Activated CD8-positive, alpha-beta memory T cell treated with anti-CD3 and anti-CD28 coated beads, Interleukin-2, amount 50 U/mL, for 48 hours (primary cell): ENCODE measurements around the gene TEAD2.
"Not testable (repeated sequence)": the region's sequence is repeated elsewhere in the genome, so short reads cannot be mapped to it uniquely, and the experiment has no call there.

Source experiments
- DNase-seq: peaks from one replicate; pipeline ENCODE4 v3.0.0-alpha.2; 2020

The TEAD2 gene

DNA sequence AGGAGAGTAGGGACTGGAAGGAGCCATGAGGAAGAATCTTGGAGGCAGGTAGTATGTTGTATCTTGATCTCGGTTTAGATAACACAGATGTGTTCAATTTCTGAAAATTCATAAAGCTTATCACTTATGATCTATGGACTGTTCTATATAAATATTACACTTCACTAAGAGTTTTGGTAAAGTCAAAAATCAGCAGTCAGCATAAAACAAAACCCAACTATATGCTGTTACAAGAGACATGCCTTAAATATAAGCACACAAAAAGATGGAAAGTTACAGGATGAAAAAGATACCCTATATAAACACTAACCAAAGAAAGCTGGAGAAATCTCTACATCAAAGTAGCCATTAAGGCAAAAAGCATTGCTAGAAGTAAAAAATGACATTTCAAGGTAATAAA lies 21.4 kb upstream of the TEAD2 start:
- no peak for DNase-seq

DNA sequence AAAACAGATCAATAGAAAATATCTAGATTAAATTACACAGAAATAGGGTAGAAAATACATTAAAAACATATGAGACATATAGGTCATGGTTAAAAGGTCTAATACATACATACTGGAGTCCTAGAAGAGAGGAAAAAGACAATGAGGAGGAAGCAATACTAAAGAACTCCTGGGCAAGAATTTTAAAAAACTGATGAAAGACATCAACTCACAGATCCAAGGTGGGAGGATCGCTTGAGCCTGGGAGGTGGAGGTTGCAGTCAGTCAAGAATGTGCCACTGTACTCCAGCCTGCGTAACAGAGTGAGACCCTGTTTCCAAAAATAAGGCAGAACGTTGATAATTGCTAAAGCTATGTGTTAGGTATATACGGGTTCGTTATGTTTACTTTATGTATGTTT lies 20.4 kb upstream of the TEAD2 start:
- DNase-seq: no peak

DNA sequence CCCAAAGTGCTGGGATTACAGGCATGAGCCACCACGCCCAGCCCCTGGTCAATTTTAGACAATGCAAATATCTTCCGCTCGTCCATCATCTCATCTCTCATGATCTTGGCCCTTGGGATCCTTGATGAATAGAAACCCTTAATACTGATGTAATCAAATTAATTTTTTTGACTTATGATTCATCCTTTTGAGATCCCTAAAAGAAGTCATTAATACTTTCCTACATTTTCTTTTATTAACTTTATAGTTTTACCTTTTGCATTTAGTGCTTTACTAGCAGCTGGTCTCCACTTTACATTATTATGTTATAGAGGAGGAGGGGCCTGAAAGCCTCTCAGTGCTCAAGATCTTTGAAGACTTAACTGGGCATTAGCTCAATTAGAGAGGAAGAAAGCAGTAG lies 18.2 kb upstream of the TEAD2 start:
- no peak for DNase-seq

DNA sequence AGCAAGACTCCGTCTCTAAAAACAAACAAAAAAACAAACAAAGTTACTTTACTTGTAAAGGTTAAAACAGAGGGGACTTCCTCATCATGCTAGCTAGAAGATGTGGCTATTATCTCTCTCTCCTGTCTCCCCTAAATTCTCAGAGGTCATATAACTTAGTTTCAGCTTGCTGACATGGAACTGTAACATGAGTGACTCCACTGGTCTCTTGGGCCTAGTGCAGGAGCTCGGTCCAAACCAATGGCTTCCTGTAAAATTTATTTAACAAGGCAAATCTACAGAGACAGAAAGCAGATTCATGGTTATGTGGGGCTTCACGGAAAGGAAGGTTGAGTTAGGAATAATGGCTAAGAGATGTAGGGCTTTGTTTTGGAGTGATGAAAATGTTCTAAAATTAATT lies 16.3 kb upstream of the TEAD2 start:
- DNase-seq: no peak

DNA sequence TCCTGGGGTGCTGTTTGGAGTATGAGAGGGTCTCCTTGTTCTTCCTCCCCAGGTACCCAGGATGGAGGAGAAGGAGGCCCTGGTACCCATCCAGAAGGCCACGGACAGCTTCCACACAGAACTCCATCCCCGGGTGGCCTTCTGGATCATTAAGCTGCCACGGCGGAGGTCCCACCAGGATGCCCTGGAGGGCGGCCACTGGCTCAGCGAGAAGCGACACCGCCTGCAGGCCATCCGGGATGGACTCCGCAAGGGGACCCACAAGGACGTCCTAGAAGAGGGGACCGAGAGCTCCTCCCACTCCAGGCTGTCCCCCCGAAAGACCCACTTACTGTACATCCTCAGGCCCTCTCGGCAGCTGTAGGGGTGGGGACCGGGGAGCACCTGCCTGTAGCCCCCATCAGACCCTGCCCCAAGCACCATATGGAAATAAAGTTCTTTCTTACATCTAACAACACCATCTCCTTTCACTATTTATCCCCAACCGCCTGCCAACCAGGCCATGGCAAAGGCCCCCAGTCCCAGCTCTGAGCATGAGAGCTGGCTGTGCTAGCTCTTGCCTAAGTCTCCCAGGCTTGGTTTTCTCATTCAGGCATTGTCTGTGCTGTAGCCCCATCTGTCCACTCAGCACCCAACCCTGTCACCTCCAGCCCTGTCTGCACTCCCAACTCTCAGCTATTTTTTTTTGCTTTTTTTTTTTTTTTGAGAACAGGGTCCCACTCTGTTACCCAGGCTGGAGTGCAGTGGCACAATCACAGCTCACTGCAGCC lies 12.6 kb upstream of the TEAD2 start:
- DNase-seq: no peak

DNA sequence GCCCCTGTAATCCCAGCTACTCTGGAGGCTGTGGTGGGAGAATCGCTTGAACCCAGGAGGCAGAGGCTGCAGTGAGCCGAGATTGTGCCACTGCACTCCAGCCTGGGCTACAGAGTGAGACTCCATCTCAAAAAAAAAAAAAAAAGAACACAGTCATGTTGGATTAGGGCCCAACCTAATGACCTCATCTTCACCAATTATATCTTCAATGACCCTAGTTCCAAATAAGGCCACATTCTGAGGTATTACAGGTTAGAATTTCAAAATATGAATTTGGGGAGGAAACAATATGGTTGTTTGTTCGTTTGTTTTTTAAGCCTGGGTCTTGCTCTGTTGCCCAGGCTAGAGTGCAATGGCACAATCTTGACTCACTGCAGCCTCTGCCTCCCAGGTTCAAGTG lies 11.0 kb upstream of the TEAD2 start:
- not testable (repeated sequence) for DNase-seq

DNA sequence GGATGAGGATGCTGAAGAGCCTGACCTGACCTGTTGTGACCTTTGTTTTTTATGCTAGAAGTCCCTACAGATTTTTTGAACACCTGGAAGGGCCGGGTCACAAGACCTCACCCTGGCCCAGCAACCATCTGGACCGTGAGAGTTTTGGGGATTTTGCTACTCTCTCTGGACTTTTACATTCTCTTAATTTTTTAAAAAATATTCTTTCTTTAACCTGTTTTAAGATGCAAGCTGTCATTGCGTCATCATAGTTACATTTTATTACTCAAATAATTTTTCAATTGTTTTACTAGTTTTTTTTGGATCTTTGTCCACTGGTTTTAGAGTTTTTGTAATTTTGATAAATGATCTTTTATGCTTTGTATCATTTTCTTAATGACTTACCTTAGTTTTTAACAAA lies 9.0 kb upstream of the TEAD2 start:
- DNase-seq: no peak

DNA sequence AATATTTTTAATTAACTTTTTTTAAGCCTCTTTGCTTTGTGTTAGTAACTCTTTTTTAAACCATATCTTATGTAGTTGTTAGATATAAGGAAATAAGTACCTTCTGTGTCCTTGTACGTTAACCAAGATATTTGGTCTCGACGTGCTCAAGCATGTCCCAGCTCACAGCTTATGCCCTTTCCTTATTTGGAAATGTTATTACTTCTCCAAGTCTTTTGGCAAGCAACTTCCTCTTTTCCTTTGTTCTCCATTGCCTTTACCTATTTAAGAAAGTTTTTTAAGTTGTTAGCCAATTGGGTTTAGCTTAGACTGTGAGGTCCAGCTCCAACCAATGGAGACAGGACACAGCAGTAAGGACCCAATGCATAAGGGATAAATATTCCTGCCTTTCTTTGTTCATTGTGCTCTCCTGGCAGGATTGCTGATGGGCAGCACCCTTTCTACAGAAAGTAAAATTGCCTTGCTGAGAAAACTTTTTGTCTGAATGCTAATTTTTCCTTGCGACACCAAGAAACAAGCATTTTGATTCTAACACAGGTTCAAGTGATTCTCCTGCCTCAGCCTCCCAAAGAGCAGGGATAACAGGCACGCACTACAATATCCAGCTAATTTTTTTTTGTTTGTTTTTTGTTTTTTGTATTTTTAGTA lies 6.6 kb upstream of the TEAD2 start:
- DNase-seq: no peak

DNA sequence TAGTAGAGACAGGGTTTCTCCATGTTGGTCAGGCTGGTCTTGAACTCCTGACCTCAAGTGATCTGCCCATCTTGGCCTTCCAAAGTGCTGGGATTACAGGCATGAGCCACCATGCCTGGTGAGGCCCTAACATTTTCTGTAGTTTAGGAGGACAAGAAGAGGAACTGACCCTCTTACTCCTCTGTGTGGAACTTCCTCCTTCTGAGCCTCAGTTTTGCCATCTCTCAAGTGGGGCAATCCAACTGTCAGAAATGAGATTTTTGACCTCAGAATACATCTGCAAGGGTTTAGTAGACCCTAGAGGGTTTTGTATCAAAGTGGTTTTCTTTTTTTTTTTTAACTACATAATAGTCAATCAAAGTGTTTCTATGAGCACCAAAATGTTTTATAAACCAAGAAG lies 3.9 kb upstream of the TEAD2 start:
- no peak for DNase-seq

DNA sequence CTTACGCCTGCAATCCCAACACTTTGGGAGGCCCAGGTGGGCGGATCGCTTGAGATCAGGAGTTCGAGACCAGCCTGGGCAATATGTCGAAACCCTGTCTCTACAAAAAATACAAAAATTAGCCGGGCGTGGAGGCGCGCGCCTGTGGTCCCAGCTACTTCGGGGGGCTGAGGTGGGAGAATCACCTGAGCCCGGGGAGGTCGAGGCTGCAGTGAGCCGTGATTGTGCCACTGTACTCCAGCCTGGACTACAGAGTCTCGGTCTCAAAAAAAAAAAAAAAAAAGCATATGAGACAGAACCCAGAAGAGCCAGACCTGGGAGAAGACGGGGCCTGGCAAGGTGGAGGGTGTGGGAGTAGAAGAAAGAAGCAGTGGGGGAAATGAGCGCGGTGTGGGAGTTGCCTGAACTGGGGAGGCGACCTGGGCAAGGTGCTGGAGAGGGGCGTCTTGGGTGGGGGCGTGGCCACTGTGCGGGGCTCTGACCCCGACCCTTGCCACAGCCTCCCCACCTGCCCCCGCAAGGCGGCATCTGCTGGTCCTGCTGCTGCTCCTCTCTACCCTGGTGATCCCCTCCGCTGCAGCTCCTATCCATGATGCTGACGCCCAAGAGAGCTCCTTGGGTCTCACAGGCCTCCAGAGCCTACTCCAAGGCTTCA lies 2.0 kb upstream of the TEAD2 start:
- no peak for DNase-seq

DNA sequence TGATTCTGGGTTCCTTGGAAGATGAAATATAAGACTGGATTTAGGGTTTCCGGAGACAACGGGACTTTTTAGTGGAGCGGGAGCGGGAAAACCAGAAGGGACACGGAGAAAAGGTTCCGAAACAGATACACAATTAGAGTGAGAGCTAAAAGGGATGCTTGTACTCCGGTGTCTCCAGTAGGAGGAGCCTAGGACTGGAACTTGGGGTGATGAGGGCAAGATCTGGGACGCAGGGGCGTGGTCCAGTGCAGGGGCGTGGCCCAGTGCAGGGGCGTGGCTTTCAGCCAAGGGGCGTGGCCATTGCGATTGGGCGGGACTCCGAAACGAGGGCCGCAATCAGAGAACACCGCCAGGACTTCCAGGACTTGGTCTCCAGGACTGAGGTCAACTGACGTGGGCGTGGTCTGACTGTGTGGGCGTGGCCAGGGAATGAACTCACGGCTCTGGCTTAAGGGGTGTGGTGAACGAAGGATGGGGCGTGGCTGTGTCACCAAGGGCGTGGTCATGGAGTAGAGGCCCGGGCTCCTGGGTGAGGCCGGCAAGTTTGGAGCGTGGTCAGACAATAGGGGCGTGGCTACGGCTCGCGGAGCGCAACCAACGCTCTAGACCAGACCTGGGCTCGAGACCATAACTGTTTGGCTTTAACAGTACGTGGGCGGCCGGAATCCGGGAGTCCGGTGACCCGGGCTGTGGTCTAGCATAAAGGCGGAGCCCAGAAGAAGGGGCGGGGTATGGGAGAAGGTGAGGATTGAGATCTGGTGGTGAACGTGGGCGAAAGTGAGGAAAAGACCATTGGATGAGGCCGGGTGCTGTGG lies 1.3 kb upstream of the TEAD2 start, which contains the start of gene DKKL1:
DKKL1 (plus strand) TSS at position 610 of the 815 bp plus-strand sequence; CDS start at position 732, 122 bp downstream.
- peak; percentile 95 for DNase-seq

DNA sequence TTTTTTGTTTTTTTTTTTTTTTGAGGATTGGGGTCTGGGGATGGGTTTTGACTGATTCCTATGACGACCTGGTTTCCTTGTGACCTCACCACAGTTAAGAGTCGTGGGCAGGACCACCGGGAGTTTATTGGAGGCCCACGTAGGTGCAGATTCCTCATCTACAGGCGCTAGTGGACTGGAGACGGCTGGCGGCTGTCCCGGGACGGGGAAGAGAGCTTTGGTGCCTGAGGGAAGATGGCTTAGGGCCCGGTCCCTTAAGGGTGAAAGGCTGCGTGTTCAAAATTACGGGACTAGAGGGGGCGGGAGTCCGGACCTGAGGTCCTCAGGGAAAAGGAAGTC lies 682 bp upstream of the TEAD2 start:
- DNase-seq: no peak

DNA sequence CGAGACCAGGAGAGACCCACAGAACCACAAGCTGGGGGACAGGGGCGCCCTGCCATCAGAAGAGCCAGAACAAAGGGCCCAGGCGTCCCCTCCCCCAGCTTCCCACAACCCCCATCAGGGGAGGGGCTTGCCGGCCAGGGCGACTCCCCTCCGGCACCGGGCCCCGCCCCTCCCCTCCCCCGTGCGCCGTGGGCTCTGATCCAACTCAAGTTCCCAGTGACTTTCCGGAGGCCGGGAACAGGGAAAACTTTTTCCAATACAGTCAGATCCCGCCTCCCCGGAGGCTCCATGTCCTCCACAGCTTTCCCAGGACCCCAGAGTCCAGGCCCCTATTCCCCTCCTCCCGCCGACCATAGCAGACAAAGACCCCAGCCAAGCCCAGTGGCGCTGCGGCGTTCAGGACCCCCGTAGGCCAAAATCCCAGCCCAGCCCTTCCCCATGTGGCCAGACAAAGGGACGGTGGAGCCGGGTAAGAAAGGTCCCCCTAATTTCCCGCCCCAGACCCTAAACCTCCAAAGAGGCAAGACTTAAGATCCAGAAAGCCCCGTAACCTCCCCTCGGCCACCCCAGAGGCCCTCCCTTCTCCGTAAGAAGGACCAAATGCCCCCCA lies 673 bp downstream of the TEAD2 start:
- DNase-seq: no peak

DNA sequence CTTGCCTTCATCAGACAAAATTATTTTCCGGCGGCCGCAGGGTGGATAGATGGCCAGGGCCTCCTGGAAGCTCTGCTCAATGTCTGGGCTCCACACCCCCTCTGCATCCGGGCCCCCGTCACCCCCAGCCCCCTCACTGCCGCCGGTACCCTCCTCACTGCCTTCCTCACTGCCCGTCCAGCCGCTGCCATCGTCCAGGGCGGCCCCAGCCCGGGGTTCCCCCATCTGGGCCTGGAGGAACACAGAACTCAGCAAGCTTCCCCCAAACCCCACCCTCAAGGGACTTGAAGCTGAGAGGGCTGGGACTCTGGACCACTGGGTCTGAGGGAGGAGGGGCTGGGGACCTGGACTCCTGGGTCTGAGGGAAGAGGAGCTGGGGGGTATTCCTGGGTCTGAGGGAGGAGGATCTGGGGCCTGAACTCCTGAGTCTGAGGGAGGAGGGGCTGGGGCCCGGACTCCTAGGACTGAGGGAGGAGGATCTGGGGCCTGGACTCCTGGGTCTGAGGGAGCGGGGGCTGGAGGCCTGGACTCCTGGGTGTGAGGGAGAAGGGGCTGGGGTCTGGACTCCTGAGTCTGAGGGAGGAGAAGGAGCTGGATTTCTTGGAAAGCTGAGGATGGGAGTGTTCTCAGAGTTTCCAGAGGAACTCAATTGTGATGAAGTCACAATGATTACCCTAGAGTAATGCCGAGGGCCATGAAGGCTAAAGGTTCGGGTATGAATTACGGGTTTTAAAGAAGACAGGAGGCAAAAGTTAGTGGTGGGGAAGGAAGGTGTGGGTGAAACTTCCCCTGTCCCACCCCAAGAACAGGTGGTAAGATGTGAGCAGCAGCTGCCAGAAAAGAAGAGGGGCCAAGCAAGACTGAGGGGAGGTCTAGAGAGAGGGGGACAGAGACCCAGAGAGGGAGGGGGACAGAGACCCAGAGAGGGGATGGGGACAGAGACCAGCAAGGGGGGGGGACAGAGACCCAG lies 2.1 kb downstream of the TEAD2 start:
- no peak for DNase-seq

DNA sequence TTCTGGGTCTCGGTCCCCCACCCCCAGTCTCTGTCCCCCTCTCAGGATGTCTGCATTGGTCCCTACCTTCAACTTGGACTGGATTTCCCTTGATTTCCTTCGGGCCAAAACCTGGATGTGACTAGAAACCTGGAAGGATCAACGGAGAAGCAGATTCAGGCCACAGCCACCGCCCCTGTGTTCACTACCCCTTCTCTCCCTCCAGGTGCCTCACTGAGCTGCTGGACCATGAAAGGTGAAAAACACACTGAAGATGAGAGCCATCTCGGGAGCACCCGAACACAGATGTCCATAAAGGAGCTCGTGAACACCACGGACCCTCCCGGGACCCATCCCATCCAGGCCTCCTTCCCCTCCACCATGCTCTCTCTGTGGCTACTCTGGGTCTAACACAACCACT lies 5.0 kb downstream of the TEAD2 start:
- no peak for DNase-seq

DNA sequence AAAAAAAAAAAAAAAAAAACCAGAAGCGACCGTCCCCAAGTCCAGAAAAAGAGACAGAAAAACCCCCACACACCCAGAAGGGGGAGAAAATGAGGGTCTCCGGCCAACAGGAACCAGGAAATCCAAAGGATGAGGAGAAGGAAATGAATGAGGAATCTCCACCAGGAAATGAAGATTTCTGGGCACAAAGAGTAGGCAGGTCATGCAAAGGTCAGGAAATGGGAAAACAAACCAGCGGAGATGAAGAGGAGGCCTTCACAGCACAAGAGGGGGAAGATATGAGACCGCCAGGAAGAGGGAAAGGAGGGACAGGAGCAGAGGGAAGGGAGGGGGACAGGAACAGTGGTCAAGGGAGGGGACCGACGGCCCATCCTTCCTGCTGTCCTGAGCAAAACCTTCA lies 5.8 kb downstream of the TEAD2 start:
- no peak for DNase-seq

DNA sequence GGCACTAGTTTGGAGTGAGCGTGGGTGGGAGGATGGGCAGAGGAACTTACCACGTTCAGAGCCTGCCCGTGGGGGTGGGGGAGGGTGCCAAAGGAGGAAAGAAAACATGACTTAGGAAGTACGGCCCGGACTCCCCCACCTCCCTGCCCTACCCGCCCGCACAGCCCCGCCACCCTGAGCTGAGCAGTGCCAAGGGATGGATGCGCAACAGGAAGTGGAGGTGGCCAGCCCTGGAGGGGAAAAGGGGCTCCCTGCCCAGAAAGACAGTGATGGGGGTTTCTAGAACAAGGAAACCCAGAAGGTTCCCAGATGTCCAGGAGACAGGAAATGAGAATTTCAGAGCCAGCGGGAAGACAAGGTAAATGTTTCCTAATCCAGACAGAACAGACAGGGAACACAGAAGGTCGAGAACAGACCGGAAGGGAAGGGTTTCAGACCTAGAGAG lies 6.3 kb downstream of the TEAD2 start:
- DNase-seq: no peak

DNA sequence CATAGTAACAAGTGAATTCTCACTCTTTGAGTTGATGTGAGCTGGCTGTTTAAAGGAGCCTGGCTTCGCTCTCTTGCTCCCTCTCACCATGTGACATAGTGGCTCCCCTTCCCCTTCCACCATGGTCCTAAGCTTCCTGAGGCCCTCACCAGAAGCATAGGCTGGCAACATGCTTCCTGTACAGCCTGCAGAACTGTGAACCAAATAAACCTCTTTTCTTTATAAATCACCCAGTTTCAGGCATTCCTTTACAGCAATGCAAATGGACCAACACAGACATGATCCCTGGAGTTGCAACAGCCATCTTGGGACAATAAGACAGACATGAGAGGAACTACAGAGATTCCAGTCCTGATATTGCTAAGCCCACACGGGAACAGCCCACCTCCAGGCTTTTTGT lies 12.6 kb downstream of the TEAD2 start:
- no peak for DNase-seq

DNA sequence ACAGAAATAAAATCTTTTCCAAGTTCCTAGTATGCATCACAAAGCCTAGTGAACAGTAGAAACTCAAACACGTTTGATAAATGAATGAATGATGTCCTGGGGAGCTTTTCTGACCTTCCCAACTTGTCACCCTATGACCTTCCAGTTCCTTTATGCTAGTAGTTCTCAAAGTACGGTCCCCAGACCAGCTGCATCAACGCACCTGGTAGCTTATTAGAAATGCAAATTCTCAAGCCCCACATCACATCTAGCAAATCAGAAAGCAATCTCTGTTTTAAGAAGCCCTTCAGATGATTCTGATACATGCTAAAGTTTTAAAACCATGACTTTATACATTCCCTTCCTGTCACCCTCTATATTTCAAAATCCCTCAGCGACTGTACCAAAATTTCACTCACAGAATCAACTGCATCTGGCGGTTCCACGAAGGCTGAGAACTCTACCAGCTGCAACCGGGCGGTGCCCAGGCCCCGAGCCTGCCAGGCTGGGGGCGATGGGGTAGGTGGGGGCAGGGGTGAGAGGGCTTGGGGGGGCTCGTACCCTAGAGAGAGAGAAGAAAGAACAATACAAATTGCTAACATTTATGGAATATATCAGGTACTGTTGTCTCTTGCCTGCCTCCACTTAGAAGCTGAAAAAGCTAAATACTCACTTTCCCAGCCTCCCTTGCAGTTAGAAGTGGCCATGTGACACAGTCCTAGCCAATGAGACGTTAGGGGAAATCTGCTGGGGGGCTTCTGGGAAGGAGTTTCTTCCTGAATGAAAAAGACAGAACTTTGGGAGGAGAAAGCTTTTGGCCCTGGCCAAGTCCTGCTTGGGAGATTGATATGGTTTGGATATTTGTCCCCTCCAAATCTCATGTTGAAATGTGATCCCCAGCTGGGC lies 13.7 kb downstream of the TEAD2 start:
- DNase-seq: no peak

DNA sequence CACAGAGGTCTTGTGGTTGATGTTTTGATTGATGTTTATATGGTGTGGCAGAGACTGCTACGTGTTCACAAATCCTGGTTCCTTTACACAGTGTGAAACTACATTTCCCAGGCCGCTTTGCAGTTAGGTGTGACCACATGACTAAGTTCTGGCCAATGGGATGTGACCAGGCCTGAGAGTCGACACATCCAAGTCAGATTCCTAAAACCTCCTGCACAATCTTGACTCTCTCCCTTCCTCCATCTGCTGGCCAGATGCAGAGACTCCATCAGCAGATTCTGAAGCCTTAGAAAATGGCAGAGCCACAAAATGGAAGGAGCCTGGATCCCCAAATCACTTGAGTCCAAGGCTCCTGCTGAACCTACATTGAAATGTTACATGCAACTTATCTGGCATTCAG lies 14.4 kb downstream of the TEAD2 start:
- no peak for DNase-seq

DNA sequence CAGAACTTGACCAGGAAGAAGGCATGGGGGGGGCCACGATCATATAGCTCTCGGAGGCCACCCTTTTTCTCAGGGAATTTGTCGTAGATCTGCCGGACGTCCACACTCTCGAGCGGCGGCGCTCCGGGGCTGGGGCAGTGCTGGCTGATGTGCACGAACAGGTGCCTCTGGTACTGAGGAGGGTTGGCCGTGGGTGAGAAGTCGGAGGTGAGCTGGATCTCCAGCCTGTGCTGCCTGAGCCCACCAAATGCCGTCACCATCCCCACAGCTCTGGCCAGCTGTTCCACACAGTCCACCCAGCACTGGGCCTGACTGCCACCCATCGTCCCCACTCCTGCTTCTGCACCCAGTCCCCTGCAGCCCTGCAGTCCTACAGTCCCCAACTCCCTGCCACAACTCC lies 15.0 kb downstream of the TEAD2 start:
- DNase-seq: no peak
